Esophagus muscularis mucosa (tissue), 4 donors: ENCODE measurements around the gene NCKAP5. TPM values are rescaled to one million over a fixed set of nuclear protein-coding genes. Genes with fewer than 3 reads are reported as not detected.

Source experiments
- DNase-seq: peaks from one replicate; pipeline ENCODE4 v3.0.0-alpha.2; 2017; ENCODE audit errors: extremely low spot score
- H3K27ac ChIP-seq, 4 donors: fragments of 200-600 bp; sonication (generic); replicated peaks in 1 of 4; 1 replicate in 3 of 4; 2 replicates in 1 of 4; pipeline ENCODE4 v1.5.1; 2016 to 2019; ENCODE audit warnings: mild to moderate bottlenecking in 1 of 4
- H3K27me3 ChIP-seq, 4 donors: fragments of 200-600 bp; sonication (generic); one replicate each; pipeline versions ENCODE4 v1.5.1 to v1.6.0; 2016 to 2019
- H3K36me3 ChIP-seq, 4 donors: fragments of 200-600 bp; sonication (generic); one replicate each; pipeline ENCODE4 v1.5.1; 2016 to 2019
- H3K4me1 ChIP-seq, 4 donors: fragments of 200-600 bp; sonication (generic); one replicate each; pipeline ENCODE4 v1.5.1; 2016 to 2019
- H3K4me3 ChIP-seq, 4 donors: fragments of 200-600 bp; sonication (generic); 1 replicate in 2 of 4; 2 replicates in 2 of 4; pipeline ENCODE4 v1.5.1; 2016 to 2019; ENCODE audit warnings: mild to moderate bottlenecking in 4 of 4, moderate library complexity in 1 of 4
- H3K9me3 ChIP-seq, 4 donors: fragments of 200-600 bp; sonication (generic); 1 replicate in 3 of 4; 2 replicates in 1 of 4; pipeline ENCODE4 v1.5.1; 2016 to 2019
- EP300 ChIP-seq: sonication (generic); formaldehyde crosslinking; IDR thresholded peaks from one replicate; pipeline ENCODE4 v1.6.1; 2017; ENCODE audit warnings: antibody characterized with exemption
- POLR2A ChIP-seq: fragments of 450-650 bp; IDR thresholded peaks from one replicate; pipeline ENCODE4 v1.6.1; 2017; ENCODE audit warnings: antibody characterized with exemption, moderate library complexity, mild to moderate bottlenecking, low read depth
- POLR2AphosphoS5 ChIP-seq, 2 donors: sonication (generic); formaldehyde crosslinking; IDR thresholded peaks; one replicate each; pipeline ENCODE4 v1.6.1; 2017; ENCODE audit warnings: antibody characterized with exemption in 2 of 2
- WGBS: methylation state at CpG from one replicate; pipeline ENCODE4 v1.1.5; 2018; 5-methylcytosine and 5-hydroxymethylcytosine counted together
- intact Hi-C: fragments of 100-400 bp; cut with DNase I; formaldehyde crosslinking; loops from one replicate; pipeline ENCODE4 v1.15.1; 2023
- total RNA-seq, 4 donors: library from RNA; depleted of rRNA; stranded (reverse); fragments of >200 nt; gene quantifications; one replicate each; pipeline versions ENCODE4 v1.1.0 to v1.2.1, GENCODE V29; 2016
- TF ChIP-seq, protein P1 (sequence below), 3 experiments: fragments of 200-600 bp in 2 of 3; fragments of 450-650 bp in 1 of 3; sonication (generic) in 2 of 3; IDR thresholded peaks; one replicate each; pipeline ENCODE4 v1.5.1; 2017 to 2019; ENCODE audit warnings: antibody characterized with exemption in 3 of 3, mild to moderate bottlenecking in 2 of 3, moderate library complexity in 1 of 3

NCKAP5 gene
- total RNA-seq, 4 donors from 2014 or later = 0.33 to 1.8 (median 1.0) TPM

- Histone ChIP-seq H3K27me3 (no peaks in the 10 kb centered on the region), H3K27ac (no peak overlapping the region), H3K4me3 (no peak overlapping the region), H3K4me1 (no peaks in the 10 kb centered on the region), H3K36me3 (no peaks in the 10 kb centered on the region), H3K9me3 (no peaks in the 10 kb centered on the region)
- no peak for DNase-seq
- WGBS = 74% methylated on average over 2 of the region's 2 CpGs
- TF ChIP-seq, protein P1, sequence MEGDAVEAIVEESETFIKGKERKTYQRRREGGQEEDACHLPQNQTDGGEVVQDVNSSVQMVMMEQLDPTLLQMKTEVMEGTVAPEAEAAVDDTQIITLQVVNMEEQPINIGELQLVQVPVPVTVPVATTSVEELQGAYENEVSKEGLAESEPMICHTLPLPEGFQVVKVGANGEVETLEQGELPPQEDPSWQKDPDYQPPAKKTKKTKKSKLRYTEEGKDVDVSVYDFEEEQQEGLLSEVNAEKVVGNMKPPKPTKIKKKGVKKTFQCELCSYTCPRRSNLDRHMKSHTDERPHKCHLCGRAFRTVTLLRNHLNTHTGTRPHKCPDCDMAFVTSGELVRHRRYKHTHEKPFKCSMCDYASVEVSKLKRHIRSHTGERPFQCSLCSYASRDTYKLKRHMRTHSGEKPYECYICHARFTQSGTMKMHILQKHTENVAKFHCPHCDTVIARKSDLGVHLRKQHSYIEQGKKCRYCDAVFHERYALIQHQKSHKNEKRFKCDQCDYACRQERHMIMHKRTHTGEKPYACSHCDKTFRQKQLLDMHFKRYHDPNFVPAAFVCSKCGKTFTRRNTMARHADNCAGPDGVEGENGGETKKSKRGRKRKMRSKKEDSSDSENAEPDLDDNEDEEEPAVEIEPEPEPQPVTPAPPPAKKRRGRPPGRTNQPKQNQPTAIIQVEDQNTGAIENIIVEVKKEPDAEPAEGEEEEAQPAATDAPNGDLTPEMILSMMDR (IDR thresholded peaks at IDR 0.05) = no peak
- TF ChIP-seq POLR2A (no peak), EP300 (no peak), POLR2AphosphoS5 (IDR thresholded peaks at IDR 0.05) (no peak)
- intact Hi-C loops = no loop called here
Measured at GRCh38 chr2:133255360-133255759, 312.9 kb downstream of the NCKAP5 start.

GRCh38 chr2:133253793-133254192, 314.5 kb downstream of the NCKAP5 start:
- WGBS = 87% methylated on average over 2 of the region's 2 CpGs
- Histone ChIP-seq H3K27me3 (no peaks in the 10 kb centered on the region), H3K9me3 (no peaks in the 10 kb centered on the region), H3K4me3 (no peak overlapping the region), H3K4me1 (no peaks in the 10 kb centered on the region), H3K36me3 (no peaks in the 10 kb centered on the region), H3K27ac (no peak overlapping the region)
- TF ChIP-seq EP300 (no peak), POLR2AphosphoS5 (IDR thresholded peaks at IDR 0.05) (no peak)
- TF ChIP-seq, protein P1 (IDR thresholded peaks at IDR 0.05) = no peak
- intact Hi-C loops = no loop called here
- no peak for DNase-seq

- TF ChIP-seq POLR2AphosphoS5 (IDR thresholded peaks at IDR 0.05) (no peak), EP300 (no peak), POLR2A (no peak)
- TF ChIP-seq, protein P1 (IDR thresholded peaks at IDR 0.05) = no peak
- intact Hi-C loops = no loop called here
- Histone ChIP-seq H3K4me1 (peaks cover 0 to 3% (median 0%) of the 10 kb centered on the region in 4 donors), H3K9me3 (no peaks in the 10 kb centered on the region), H3K4me3 (no peak overlapping the region), H3K27ac (no peak overlapping the region), H3K36me3 (no peaks in the 10 kb centered on the region), H3K27me3 (no peaks in the 10 kb centered on the region)
- DNase-seq = no peak
- WGBS = 82% methylated on average over 5 of the region's 5 CpGs
Measured at GRCh38 chr2:133252780-133253355, 315.4 kb downstream of the NCKAP5 start.

GRCh38 chr2:133249362-133249761, 318.9 kb downstream of the NCKAP5 start:
- no peaks in the 10 kb centered on the region for H3K36me3 ChIP-seq
- TF ChIP-seq, protein P1 (IDR thresholded peaks at IDR 0.05) = no peak
- no peak for TF ChIP-seq EP300
- TF ChIP-seq POLR2A = no peak
- TF ChIP-seq POLR2AphosphoS5 (IDR thresholded peaks at IDR 0.05) = no peak
- no peaks in the 10 kb centered on the region for H3K27me3 ChIP-seq
- no peak overlapping the region for H3K27ac ChIP-seq
- H3K4me1 ChIP-seq = peaks cover 0 to 3% (median 0%) of the 10 kb centered on the region in 4 donors
- DNase-seq = no peak
- no peaks in the 10 kb centered on the region for H3K9me3 ChIP-seq
- 84% methylated on average over 2 of the region's 2 CpGs for WGBS
- H3K4me3 ChIP-seq = no peak overlapping the region
- intact Hi-C loops = no loop called here

DNA sequence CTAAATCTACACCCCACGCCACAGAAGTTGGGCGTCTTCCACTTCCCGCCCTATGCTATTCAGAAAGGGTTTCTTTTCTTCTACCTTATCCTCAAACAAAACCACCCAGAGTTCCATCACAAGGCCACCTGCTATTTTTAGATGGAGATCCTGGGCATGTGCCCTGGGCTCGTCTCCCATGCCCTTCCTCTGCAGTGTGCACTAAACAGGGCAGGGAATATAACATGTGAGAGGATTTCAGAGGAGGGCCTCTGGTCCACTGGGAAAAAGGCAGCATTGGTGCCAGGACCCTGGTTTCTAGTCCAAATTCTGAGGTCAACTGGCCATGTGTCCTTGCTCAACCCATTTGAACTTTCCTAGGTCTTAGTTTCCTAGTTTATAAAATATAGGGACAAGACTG, 320.0 kb downstream of the NCKAP5 start:
- H3K27ac ChIP-seq = no peak overlapping the region
- no peaks in the 10 kb centered on the region for H3K27me3 ChIP-seq
- H3K36me3 ChIP-seq = no peaks in the 10 kb centered on the region
- no peak for DNase-seq
- no peak overlapping the region for H3K4me3 ChIP-seq
- H3K4me1 ChIP-seq = peaks cover 0 to 3% (median 0%) of the 10 kb centered on the region in 4 donors
- WGBS = 84% methylated on average over 4 of the region's 4 CpGs
- H3K9me3 ChIP-seq = no peaks in the 10 kb centered on the region
- intact Hi-C loops = no loop called here
- TF ChIP-seq, protein P1 (IDR thresholded peaks at IDR 0.05) = no peak
- no peak for TF ChIP-seq EP300
- no peak for TF ChIP-seq POLR2AphosphoS5 (IDR thresholded peaks at IDR 0.05)
- no peak for TF ChIP-seq POLR2A
